Measurements from ENCODE around the gene MGAT5B. TPM values are rescaled to one million over a fixed set of nuclear protein-coding genes. Genes with fewer than 3 reads are reported as not detected.

Gene MGAT5B
- total RNA-seq, 2 donors from 2014 or later, result 0.05 to 0.27 TPM

GRCh38 chr17:76998839-76999238 is 130.6 kb downstream of the MGAT5B start:
- no peak overlapping the region for H3K9ac ChIP-seq (ENCODE audit: low read depth in 2 of 2, low read length in 2 of 2)
- intact Hi-C loops (cut with DNase I), result no loop called here
- no peaks in the 10 kb centered on the region for H3K36me3 ChIP-seq
- TF ChIP-seq CTCF (IDR thresholded peaks at IDR 0.05), result no peak
- no peak overlapping the region for H3K4me3 ChIP-seq
- no peak for DNase-seq
- H3K27me3 ChIP-seq, result no peaks in the 10 kb centered on the region
- no peak overlapping the region for H3K27ac ChIP-seq
- no peaks in the 10 kb centered on the region for H3K4me1 ChIP-seq
- H3K9me3 ChIP-seq, result no peaks in the 10 kb centered on the region

Other genes with a start within 250 kb of the MGAT5B start
- 100 to 1,000 TPM; 311 to 465 TPM for gene ST6GALNAC1, start 224.6 kb upstream of the MGAT5B start, total RNA-seq
- 10 to 100 TPM; 20.3 to 39.3 TPM for gene MXRA7, start 157.4 kb upstream of the MGAT5B start, total RNA-seq
- 10 to 100 TPM; 38.6 to 41.6 TPM for gene JMJD6, start 141.8 kb upstream of the MGAT5B start, total RNA-seq
- gene METTL23, start 141.6 kb upstream of the MGAT5B start, total RNA-seq, result 10 to 100 TPM; 21.7 to 29.7 TPM
- 100 to 1,000 TPM; 163 to 300 TPM for gene SRSF2, start 131.1 kb upstream of the MGAT5B start, total RNA-seq
- 10 to 100 TPM; 24.9 to 38.9 TPM for gene MFSD11, start 130.3 kb upstream of the MGAT5B start, total RNA-seq

Measured in colonic mucosa (tissue), 4 donors.